ENCODE measurements around the gene PPARG. TPM values are rescaled to one million over a fixed set of nuclear protein-coding genes. Genes with fewer than 3 reads are reported as not detected.

Gene PPARG
- total and polyA plus RNA-seq, 8 donors = 3.3 to 52.0 (median 5.4) TPM

- ATAC-seq (peak; percentile 44), DNase-seq (no peak)
- Histone ChIP-seq H3K27ac (peak overlapping the region in 1 of 2 donors; percentile 73), H3K27me3 (no peaks in the 10 kb centered on the region), H3K9me3 (no peaks in the 10 kb centered on the region), H3K4me1 (peaks cover 0 to 42% of the 10 kb centered on the region in 2 donors), H3K36me3 (no peaks in the 10 kb centered on the region), H3K4me3 (no peak overlapping the region)
- TF ChIP-seq CTCF (IDR thresholded peaks at IDR 0.05) = no peak
- intact Hi-C loops (cut with DNase I) = no loop called here
Observed at GRCh38 chr3:12325586-12326515, 37.0 kb downstream of the PPARG start.

- Histone ChIP-seq H3K36me3 (no peaks in the 10 kb centered on the region), H3K27me3 (no peaks in the 10 kb centered on the region), H3K27ac (no peak overlapping the region), H3K9me3 (no peaks in the 10 kb centered on the region), H3K4me1 (peaks cover 0 to 42% of the 10 kb centered on the region in 2 donors), H3K4me3 (no peak overlapping the region)
- TF ChIP-seq CTCF (IDR thresholded peaks at IDR 0.05) = no peak
- intact Hi-C loops (cut with DNase I) = no loop called here
- DNase-seq (no peak), ATAC-seq (no peak)
Observed at GRCh38 chr3:12327021-12327420, 38.2 kb downstream of the PPARG start.

DNA sequence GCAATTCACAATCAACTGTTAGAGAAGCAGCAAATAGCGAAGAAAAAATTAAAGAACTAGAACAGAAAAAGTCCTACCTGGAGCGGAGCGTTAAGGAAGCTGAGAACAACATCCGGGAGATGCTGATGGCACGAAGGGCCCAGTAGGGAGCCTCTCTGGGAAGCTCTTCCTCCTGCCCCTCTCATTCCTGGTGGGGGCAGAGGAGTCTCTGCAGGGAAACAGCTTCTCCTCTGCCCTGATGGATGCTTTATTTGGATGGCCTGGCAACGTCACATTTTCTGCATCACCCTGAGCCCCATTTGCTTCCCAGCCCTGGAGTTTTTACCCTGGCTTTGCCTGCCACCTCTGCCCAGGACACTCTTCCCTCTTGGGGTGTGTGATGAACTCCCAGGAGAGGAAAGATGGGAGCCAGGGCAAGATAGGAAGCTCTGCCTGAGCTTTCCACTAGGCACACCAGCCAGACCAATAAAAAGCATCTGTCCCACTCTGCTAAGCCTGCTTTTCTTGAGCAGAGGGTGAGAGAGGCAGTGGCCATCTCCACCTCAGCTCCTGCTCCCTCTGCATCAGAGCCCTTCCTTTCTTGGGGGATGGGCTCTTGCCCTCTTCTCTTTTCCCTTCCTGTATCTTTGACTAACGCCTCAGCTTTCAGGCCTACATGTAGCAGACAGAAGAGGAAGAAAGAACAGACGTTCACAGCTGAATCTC, 39.4 kb downstream of the PPARG start:
- Histone ChIP-seq H3K4me3 (no peak overlapping the region), H3K9me3 (no peaks in the 10 kb centered on the region), H3K36me3 (no peaks in the 10 kb centered on the region), H3K4me1 (peaks cover 0 to 37% of the 10 kb centered on the region in 2 donors), H3K27me3 (no peaks in the 10 kb centered on the region), H3K27ac (peak overlapping the region in 1 of 2 donors; percentile 21)
- TF ChIP-seq CTCF (IDR thresholded peaks at IDR 0.05) = no peak
- ATAC-seq = peak; percentile 58
- intact Hi-C loops (cut with DNase I) = no loop called here
- DNase-seq = no peak

DNA sequence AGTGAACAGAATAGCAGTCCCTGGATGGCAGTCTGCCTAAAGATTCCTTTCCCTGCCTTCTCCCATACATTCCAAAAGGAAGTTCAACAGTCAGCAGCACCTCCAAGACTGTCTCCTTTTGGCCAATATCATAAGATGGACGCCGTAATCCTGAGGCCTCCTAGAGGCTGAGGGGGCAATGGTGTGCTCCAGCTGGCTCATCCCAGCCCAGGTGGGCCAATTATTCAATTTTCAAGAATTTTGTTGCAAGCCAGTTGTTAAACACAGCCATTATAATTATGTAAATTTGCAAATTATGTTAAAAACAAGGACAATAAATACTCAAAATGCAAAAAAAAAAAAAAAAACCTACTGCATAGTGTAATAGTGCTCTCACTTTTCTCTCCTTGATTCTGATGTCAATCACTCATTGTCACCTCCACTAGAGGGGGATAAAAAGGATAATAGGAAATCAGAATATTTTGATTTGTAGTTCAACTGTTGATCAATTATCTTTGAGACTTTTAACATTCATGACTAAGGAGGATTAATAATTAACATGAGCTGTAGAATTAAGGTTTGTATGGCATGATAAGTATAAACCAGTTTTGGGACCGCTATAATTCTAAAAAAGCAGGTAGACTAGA, 40.1 kb downstream of the PPARG start:
- Histone ChIP-seq H3K4me3 (no peak overlapping the region), H3K9me3 (no peaks in the 10 kb centered on the region), H3K36me3 (no peaks in the 10 kb centered on the region), H3K27me3 (no peaks in the 10 kb centered on the region), H3K27ac (peak overlapping the region in 1 of 2 donors; percentile 21), H3K4me1 (peaks cover 0 to 32% of the 10 kb centered on the region in 2 donors)
- TF ChIP-seq CTCF (IDR thresholded peaks at IDR 0.05) = no peak
- intact Hi-C loops (cut with DNase I) = no loop called here
- no peak for ATAC-seq
- DNase-seq = no peak

DNA sequence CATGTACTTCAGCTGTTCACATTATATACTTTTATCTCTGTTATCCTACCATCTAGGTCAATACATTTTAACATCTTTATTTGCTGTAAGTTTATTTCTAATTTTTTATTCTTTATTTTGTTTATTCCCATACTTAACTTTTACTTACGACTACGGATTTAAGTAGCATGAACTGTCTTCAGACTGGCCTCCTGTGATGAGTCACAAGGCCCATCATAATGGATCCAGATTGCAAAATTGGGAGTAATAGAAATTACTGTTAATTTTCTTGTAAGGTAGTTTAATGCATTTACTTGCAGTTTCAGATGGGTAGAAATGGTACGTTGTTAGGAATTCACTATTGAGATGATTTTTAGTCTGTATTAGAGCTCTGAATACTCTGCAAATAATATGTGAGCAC, 45.9 kb downstream of the PPARG start:
- Histone ChIP-seq H3K4me1 (no peaks in the 10 kb centered on the region), H3K27ac (no peak overlapping the region), H3K4me3 (no peak overlapping the region), H3K36me3 (no peaks in the 10 kb centered on the region), H3K27me3 (no peaks in the 10 kb centered on the region), H3K9me3 (no peaks in the 10 kb centered on the region)
- intact Hi-C loops (cut with DNase I) = no loop called here
- TF ChIP-seq CTCF (IDR thresholded peaks at IDR 0.05) = no peak
- ATAC-seq = no peak
- DNase-seq = no peak
